Osteocyte (in vitro differentiated cells): ENCODE data around the gene PPARGC1A. TPM values are rescaled to one million over a fixed set of nuclear protein-coding genes. Genes with fewer than 3 reads are reported as not detected.

Source experiments
- DNase-seq: peaks from one replicate; pipeline ENCODE4 v3.0.0; 2021; ENCODE audit warnings: mixed read lengths; ENCODE audit not compliant: unreplicated experiment; ENCODE audit errors: extremely low spot score
- H3K27ac Mint-ChIP-seq: one replicate; pipeline ENCODE4 v1.8.0; 2021; ENCODE audit warnings: mild to moderate bottlenecking, mixed read lengths; ENCODE audit not compliant: unreplicated experiment
- H3K27me3 Mint-ChIP-seq: one replicate; pipeline ENCODE4 v1.8.0; 2021; ENCODE audit warnings: mixed read lengths; ENCODE audit not compliant: unreplicated experiment
- H3K36me3 Mint-ChIP-seq: one replicate; pipeline ENCODE4 v1.8.0; 2021; ENCODE audit warnings: mixed read lengths; ENCODE audit not compliant: unreplicated experiment
- H3K4me1 Mint-ChIP-seq: one replicate; pipeline ENCODE4 v1.8.0; 2021; ENCODE audit warnings: mixed read lengths; ENCODE audit not compliant: unreplicated experiment
- H3K4me3 Mint-ChIP-seq: one replicate; pipeline ENCODE4 v1.8.0; 2021; ENCODE audit warnings: mild to moderate bottlenecking, moderate library complexity, mixed read lengths; ENCODE audit not compliant: unreplicated experiment
- H3K9me3 Mint-ChIP-seq: one replicate; pipeline ENCODE4 v1.8.0; 2021; ENCODE audit warnings: mixed read lengths; ENCODE audit not compliant: unreplicated experiment
- CTCF ChIP-seq: fragments of 200-600 bp; sonication (generic); IDR thresholded peaks from 2 replicates; pipeline ENCODE4 v1.5.0; 2021; ENCODE audit warnings: antibody characterized with exemption, mild to moderate bottlenecking, moderate library complexity
- total RNA-seq: library from RNA; stranded (reverse); gene quantifications from 2 replicates; pipeline ENCODE4 v1.2.1, GENCODE V29; 2021

PPARGC1A gene
- total RNA-seq, 1 donor from 2014 or later = 10.2 TPM

GRCh38 chr4:23878246-23878891, 11.5 kb downstream of the PPARGC1A start:
- Mint-ChIP-seq H3K36me3 (peaks cover 6% of the 10 kb centered on the region), H3K4me3 (no peak overlapping the region), H3K9me3 (no peaks in the 10 kb centered on the region), H3K4me1 (peaks cover 34% of the 10 kb centered on the region), H3K27ac (no peak overlapping the region), H3K27me3 (peaks cover 26% of the 10 kb centered on the region)
- no peak for DNase-seq
- TF ChIP-seq CTCF = no peak

- Mint-ChIP-seq H3K9me3 (no peaks in the 10 kb centered on the region), H3K27ac (no peak overlapping the region), H3K27me3 (peaks cover 28% of the 10 kb centered on the region), H3K4me3 (no peak overlapping the region), H3K4me1 (peaks cover 30% of the 10 kb centered on the region), H3K36me3 (peaks cover 8% of the 10 kb centered on the region)
- TF ChIP-seq CTCF = no peak
- no peak for DNase-seq
Measured at GRCh38 chr4:23877758-23878229, 12.1 kb downstream of the PPARGC1A start.

- Mint-ChIP-seq H3K4me3 (no peak overlapping the region), H3K27ac (no peak overlapping the region), H3K27me3 (peaks cover 38% of the 10 kb centered on the region), H3K4me1 (peaks cover 30% of the 10 kb centered on the region), H3K9me3 (no peaks in the 10 kb centered on the region), H3K36me3 (peaks cover 10% of the 10 kb centered on the region)
- no peak for TF ChIP-seq CTCF
- DNase-seq = no peak
Measured at GRCh38 chr4:23876418-23877089, 13.3 kb downstream of the PPARGC1A start.

- peaks cover 22% of the 10 kb centered on the region for H3K4me1 Mint-ChIP-seq
- DNase-seq = no peak
- H3K9me3 Mint-ChIP-seq = no peaks in the 10 kb centered on the region
- H3K36me3 Mint-ChIP-seq = peaks cover 11% of the 10 kb centered on the region
- H3K27me3 Mint-ChIP-seq = peaks cover 38% of the 10 kb centered on the region
- H3K4me3 Mint-ChIP-seq = no peak overlapping the region
- H3K27ac Mint-ChIP-seq = no peak overlapping the region
- TF ChIP-seq CTCF = no peak
Measured at GRCh38 chr4:23875317-23875716, 14.5 kb downstream of the PPARGC1A start.

GRCh38 chr4:23874536-23874901, 15.3 kb downstream of the PPARGC1A start:
- Mint-ChIP-seq H3K9me3 (no peaks in the 10 kb centered on the region), H3K27me3 (peaks cover 38% of the 10 kb centered on the region)
- no peak for TF ChIP-seq CTCF

More at GRCh38 chr4:23874536-23874901, 15.3 kb downstream of the PPARGC1A start:
- peaks cover 19% of the 10 kb centered on the region for H3K4me1 Mint-ChIP-seq
- no peak for DNase-seq
- no peak overlapping the region for H3K4me3 Mint-ChIP-seq
- peaks cover 11% of the 10 kb centered on the region for H3K36me3 Mint-ChIP-seq
- H3K27ac Mint-ChIP-seq = no peak overlapping the region
